Measurements from ENCODE around the gene UBE2H.

GRCh38 chr7:129903935-129904334 is 48.8 kb downstream of the UBE2H start:
- TF ChIP-seq, protein P1, sequence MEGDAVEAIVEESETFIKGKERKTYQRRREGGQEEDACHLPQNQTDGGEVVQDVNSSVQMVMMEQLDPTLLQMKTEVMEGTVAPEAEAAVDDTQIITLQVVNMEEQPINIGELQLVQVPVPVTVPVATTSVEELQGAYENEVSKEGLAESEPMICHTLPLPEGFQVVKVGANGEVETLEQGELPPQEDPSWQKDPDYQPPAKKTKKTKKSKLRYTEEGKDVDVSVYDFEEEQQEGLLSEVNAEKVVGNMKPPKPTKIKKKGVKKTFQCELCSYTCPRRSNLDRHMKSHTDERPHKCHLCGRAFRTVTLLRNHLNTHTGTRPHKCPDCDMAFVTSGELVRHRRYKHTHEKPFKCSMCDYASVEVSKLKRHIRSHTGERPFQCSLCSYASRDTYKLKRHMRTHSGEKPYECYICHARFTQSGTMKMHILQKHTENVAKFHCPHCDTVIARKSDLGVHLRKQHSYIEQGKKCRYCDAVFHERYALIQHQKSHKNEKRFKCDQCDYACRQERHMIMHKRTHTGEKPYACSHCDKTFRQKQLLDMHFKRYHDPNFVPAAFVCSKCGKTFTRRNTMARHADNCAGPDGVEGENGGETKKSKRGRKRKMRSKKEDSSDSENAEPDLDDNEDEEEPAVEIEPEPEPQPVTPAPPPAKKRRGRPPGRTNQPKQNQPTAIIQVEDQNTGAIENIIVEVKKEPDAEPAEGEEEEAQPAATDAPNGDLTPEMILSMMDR (IDR thresholded peaks at IDR 0.05; ENCODE audit: low read length): no peak
- no peak for TF ChIP-seq EZH2 (optimal IDR thresholded peaks at IDR 0.05; ENCODE audit: low read depth, low read length)
- no peak for TF ChIP-seq EZH2phosphoT487 (IDR thresholded peaks at IDR 0.05; ENCODE audit: low read length)

Data from MM.1S (cell line).